Measurements from ENCODE around the gene EHMT1.
A peak's percentile ranks its signal among the peaks of the same experiment; 100 is the strongest.

Gene EHMT1

DNA sequence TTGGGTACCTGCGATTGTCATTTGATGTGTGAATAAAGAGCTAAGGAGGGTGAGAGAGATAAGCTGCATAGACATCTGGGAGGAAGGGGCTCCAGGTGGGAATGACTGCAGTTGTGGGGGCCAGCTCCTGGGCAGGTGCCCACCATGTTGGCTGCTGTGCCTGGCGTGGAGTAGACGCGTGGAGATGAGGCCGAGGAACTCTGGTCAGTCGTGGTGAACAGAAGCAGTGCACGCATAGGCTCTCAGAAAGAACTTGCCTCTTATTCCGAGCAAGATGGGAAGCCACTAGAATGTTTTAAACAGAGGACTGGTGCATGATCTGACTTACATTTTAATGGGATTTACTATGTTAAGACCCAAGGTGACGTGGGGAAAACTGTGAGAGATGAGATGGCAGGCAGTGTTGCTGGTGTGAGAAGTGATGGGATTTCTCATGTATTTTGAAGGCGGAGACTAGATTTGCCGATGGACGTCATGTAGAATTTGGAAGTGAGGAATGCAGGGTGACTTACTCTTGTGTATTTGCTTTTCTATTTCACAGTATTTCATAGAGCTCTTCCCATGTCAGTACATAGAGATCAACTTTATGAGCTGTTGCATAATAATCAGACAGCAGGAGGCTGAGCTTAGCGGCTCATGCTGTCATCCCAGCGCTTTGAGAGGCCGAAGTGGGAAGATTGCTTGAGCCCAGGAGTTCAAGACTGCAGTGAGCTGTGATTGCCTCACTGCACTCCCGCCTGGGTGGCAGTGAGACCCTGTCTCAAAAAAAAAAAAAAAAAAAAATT is 71.1 kb downstream of the EHMT1 start:
- H3K9me3 ChIP-seq (ENCODE audit: insufficient read depth, low read length), result no peaks in the 10 kb centered on the region
- TF ChIP-seq ZNF274 (IDR thresholded peaks at IDR 0.05; ENCODE audit: low read depth, low read length) (no peak), YY1 (IDR thresholded peaks at IDR 0.05; ENCODE audit: insufficient read depth, insufficient read length) (no peak), SUZ12 (IDR thresholded peaks at IDR 0.05; ENCODE audit: extremely low read depth, insufficient read depth, insufficient read length) (no peak)
- no peak overlapping the region for H3K9ac ChIP-seq (ENCODE audit: insufficient read length, low read depth)
- H3K4me1 ChIP-seq (ENCODE audit: insufficient read depth, insufficient read length), result peaks cover 9% of the 10 kb centered on the region
- no peak for DNase-seq (ENCODE audit: low read depth, low spot score)
- no peak overlapping the region for H3K4me3 ChIP-seq (ENCODE audit: insufficient read length, low read depth)
- H3K36me3 ChIP-seq (ENCODE audit: insufficient read depth, insufficient read length, low read length), result peaks cover 4% of the 10 kb centered on the region
- no peaks in the 10 kb centered on the region for H3K27me3 ChIP-seq (ENCODE audit: insufficient read depth, insufficient read length)

DNA sequence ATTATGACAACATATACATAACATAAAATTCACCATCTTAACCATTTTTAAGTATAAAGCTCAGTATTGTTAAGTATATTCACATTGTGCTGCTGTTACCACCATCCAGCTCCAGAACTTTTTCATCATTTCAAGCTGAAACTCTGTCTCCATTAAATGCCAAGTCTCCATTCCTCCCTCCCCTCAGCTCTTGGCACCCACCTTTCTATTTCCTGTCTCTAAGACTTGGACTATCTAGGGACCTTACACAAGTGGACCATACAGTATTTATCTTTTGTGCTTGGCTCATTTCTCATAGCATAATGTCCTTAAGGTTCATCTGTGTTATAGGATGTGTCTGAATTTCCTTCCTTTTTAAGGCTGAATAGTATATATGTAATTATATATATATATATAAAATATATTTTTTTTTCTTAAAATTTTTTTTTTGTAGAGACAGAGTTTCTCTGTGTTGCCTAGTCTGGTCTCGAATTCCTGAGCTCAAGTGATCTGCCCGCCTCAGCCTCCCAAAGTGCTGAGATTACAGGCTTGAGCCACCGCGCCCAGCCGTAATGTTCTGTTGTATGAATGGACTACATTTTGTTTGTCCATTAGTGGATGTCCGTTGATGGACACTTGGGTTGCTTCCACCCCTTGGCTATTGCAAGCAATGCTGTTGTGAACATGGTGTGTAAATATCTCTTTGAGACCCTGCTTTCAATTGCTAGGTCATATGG is 72.3 kb downstream of the EHMT1 start:
- H3K9ac ChIP-seq (ENCODE audit: insufficient read length, low read depth), result no peak overlapping the region
- no peak overlapping the region for H3K4me3 ChIP-seq (ENCODE audit: insufficient read length, low read depth)
- H3K36me3 ChIP-seq (ENCODE audit: insufficient read depth, insufficient read length, low read length), result no peaks in the 10 kb centered on the region
- TF ChIP-seq ZNF274 (IDR thresholded peaks at IDR 0.05; ENCODE audit: low read depth, low read length) (no peak), SUZ12 (IDR thresholded peaks at IDR 0.05; ENCODE audit: extremely low read depth, insufficient read depth, insufficient read length) (no peak), YY1 (IDR thresholded peaks at IDR 0.05; ENCODE audit: insufficient read depth, insufficient read length) (no peak)
- peaks cover 15% of the 10 kb centered on the region for H3K4me1 ChIP-seq (ENCODE audit: insufficient read depth, insufficient read length)
- no peaks in the 10 kb centered on the region for H3K27me3 ChIP-seq (ENCODE audit: insufficient read depth, insufficient read length)
- H3K9me3 ChIP-seq (ENCODE audit: insufficient read depth, low read length), result no peaks in the 10 kb centered on the region
- no peak for DNase-seq (ENCODE audit: low read depth, low spot score)

DNA sequence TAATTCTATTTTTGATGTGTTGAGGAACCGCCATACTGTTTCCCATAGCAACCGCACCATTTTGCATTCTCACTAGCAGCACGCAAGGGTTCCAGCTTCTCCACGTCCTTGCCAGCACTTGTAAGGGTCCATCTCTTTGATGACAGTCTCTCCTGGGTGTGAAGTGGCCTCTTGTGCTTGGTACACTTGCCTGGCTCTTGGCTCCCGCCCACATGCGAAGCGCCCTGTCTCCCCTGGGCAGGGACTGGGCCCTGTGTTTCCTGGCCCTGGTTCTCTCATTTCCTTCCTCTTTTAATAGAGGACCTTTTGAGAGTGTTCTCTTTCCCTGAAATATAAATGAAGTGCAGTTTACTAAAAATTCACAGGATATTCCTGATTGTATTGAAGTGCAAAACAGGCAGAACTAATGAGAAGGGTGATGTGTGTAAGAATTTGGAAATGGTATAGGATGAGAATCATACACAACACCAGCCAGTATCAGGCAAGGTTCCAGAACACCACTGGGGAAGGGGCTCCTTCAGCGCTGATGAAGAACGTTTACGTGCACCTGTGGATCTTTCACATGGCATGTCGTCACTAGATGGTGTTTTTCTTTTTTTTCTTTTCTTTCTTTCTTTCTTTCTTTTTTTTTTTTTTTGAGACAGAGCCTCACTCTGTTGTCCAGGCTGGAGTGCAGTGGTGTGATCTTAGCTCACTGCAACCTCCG is 73.0 kb downstream of the EHMT1 start:
- Histone ChIP-seq H3K36me3 (ENCODE audit: insufficient read depth, insufficient read length, low read length) (no peaks in the 10 kb centered on the region), H3K9me3 (ENCODE audit: insufficient read depth, low read length) (no peaks in the 10 kb centered on the region), H3K9ac (ENCODE audit: insufficient read length, low read depth) (no peak overlapping the region), H3K4me3 (ENCODE audit: insufficient read length, low read depth) (no peak overlapping the region), H3K4me1 (ENCODE audit: insufficient read depth, insufficient read length) (peaks cover 19% of the 10 kb centered on the region), H3K27me3 (ENCODE audit: insufficient read depth, insufficient read length) (no peaks in the 10 kb centered on the region)
- TF ChIP-seq YY1 (IDR thresholded peaks at IDR 0.05; ENCODE audit: insufficient read depth, insufficient read length), result no peak
- TF ChIP-seq ZNF274 (IDR thresholded peaks at IDR 0.05; ENCODE audit: low read depth, low read length), result no peak
- no peak for TF ChIP-seq SUZ12 (IDR thresholded peaks at IDR 0.05; ENCODE audit: extremely low read depth, insufficient read depth, insufficient read length)
- DNase-seq (ENCODE audit: low read depth, low spot score), result no peak

DNA sequence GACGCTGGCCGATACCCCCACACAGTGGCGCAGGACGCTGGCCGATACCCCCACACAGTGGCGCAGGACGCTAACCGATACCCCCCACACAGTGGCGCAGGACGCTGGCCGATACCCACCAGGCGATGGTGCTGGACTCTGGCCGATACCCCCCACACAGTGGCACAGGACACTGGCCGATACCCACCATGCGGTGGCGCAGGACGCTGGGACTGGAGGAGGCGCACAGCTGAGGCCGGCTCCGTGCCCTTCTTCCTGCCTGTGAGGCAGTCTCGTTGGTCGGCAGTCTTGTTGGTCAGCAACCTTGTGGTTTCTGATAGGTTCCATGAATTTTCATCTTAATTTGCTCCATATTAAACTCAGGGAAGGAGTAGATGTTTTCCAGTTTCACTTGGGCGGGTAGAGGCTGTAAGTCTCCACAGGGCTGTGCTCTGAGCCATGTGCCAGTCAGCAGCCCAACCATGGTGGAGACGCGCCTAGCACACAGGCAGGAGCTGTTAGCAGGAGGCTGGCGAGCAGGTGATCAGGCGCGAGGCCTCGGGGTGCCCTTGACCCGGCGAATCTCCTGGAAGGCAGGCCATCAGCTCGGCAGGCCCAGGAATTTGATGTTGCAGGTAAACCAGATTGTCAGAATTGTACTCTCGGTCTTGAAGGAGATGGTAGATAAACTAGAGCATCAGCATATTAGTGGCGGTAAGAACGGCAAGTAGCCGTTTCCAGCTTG is 75.6 kb downstream of the EHMT1 start:
- Histone ChIP-seq H3K4me3 (ENCODE audit: insufficient read length, low read depth) (no peak overlapping the region), H3K4me1 (ENCODE audit: insufficient read depth, insufficient read length) (peaks cover 16% of the 10 kb centered on the region), H3K9ac (ENCODE audit: insufficient read length, low read depth) (no peak overlapping the region), H3K36me3 (ENCODE audit: insufficient read depth, insufficient read length, low read length) (peaks cover 5% of the 10 kb centered on the region), H3K9me3 (ENCODE audit: insufficient read depth, low read length) (no peaks in the 10 kb centered on the region), H3K27me3 (ENCODE audit: insufficient read depth, insufficient read length) (no peaks in the 10 kb centered on the region)
- TF ChIP-seq SUZ12 (IDR thresholded peaks at IDR 0.05; ENCODE audit: extremely low read depth, insufficient read depth, insufficient read length), result no peak
- no peak for TF ChIP-seq ZNF274 (IDR thresholded peaks at IDR 0.05; ENCODE audit: low read depth, low read length)
- TF ChIP-seq YY1 (IDR thresholded peaks at IDR 0.05; ENCODE audit: insufficient read depth, insufficient read length), result no peak
- no peak for DNase-seq (ENCODE audit: low read depth, low spot score)

DNA sequence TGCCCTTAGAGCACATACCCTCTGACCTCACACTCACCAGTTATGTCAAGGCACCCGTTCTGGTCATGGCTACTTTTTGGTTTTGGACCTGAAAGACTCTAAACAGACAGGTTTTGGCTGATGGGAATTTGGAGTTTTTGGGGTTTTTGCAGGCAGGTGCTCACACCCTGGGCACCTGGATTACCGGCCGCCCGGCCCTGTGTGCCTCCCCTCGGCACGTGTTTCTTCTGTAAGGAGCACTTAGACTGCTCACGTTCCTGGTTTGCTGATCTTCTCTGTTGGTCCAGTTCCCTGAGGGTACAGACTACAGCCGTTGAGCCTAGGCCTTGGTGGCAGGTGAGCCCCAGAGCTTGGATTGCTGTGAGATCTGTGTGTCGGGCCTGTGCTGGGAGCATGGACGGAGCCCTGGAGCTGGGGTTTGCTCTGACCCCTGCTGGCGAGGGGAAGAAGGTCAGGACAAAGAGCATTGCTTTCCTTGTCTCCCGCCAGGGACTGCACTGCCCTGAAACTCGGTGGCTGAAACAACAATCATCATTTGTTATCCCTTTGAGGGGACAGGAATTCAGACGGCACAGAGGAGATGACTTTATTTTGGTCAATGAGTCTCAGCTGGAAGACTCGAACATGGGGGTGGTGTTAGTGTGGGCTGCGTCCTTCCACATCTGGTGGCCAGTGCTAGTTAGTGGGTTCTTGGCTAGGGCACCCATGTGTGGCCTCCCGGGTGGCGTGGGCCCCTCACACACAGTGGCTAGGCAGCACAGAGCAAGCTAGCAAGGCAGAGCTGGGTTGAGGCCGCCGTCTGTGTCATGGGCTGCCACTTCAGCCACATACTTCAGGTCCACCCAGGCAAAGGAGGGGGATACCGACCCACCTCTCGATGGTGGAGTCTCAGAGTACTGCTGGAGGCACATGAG is 76.4 kb downstream of the EHMT1 start:
- no peak overlapping the region for H3K4me3 ChIP-seq (ENCODE audit: insufficient read length, low read depth)

More for the DNA sequence above, 76.4 kb downstream of the EHMT1 start:
- Histone ChIP-seq H3K9ac (ENCODE audit: insufficient read length, low read depth) (no peak overlapping the region), H3K36me3 (ENCODE audit: insufficient read depth, insufficient read length, low read length) (peaks cover 5% of the 10 kb centered on the region), H3K27me3 (ENCODE audit: insufficient read depth, insufficient read length) (no peaks in the 10 kb centered on the region), H3K9me3 (ENCODE audit: insufficient read depth, low read length) (no peaks in the 10 kb centered on the region; the same call in 1 of the 2 replicates), H3K4me1 (ENCODE audit: insufficient read depth, insufficient read length) (peaks cover 16% of the 10 kb centered on the region)
- TF ChIP-seq YY1 (IDR thresholded peaks at IDR 0.05; ENCODE audit: insufficient read depth, insufficient read length) (no peak), SUZ12 (IDR thresholded peaks at IDR 0.05; ENCODE audit: extremely low read depth, insufficient read depth, insufficient read length) (no peak), ZNF274 (IDR thresholded peaks at IDR 0.05; ENCODE audit: low read depth, low read length) (no peak)
- peak; percentile 60 for DNase-seq (ENCODE audit: low read depth, low spot score)

Measured in NT2/D1 (cell line).